ENCODE data around the gene PEX13. TPM values are rescaled to one million over a fixed set of nuclear protein-coding genes. Genes with fewer than 3 reads are reported as not detected.
"Not testable (repeated sequence)": the region's sequence is repeated elsewhere in the genome, so short reads cannot be mapped to it uniquely, and the experiment has no call there.

PEX13 gene
- total and polyA plus RNA-seq, 7 experiments from 2014 or later = 7.2 to 23.6 (median 15.8) TPM

- Mint-ChIP-seq H3K4me1 (peaks cover 0 to 7% (median 0%) of the 10 kb centered on the region in 7 donors), H3K27me3 (no peaks in the 10 kb centered on the region), H3K4me3 (no peak overlapping the region), H3K27ac (peak overlapping the region in 2 of 9 donors; percentile 38 to 74), H3K36me3 (peaks cover 3 to 25% (median 20%) of the 10 kb centered on the region in 5 donors), H3K9me3 (peaks cover 0 to 11% (median 0%) of the 10 kb centered on the region in 11 donors)
- Histone ChIP-seq H3K27me3 (ENCODE audit: control insufficient read depth in 2 of 2, insufficient read depth in 2 of 2, low read length in 2 of 2) (no peaks in the 10 kb centered on the region), H3K4me3 (ENCODE audit: low read length) (no peak overlapping the region), H3K4me1 (ENCODE audit: control insufficient read depth in 2 of 2, insufficient read depth in 2 of 2, low read length in 2 of 2) (no peaks in the 10 kb centered on the region), H3K36me3 (ENCODE audit: control insufficient read depth in 2 of 3, insufficient read depth in 3 of 3, low read length in 3 of 3) (no peaks in the 10 kb centered on the region), H3K27ac (ENCODE audit: low read depth, low read length) (no peak overlapping the region), H3K9me3 (ENCODE audit: control insufficient read depth in 2 of 3, low read length in 3 of 3) (no peaks in the 10 kb centered on the region)
- ATAC-seq = no peak
- POLR2A ChIA-PET = interaction anchor here (0.5 kb wide), 1 partner anchor 494 kb away, joined by 3 read pairs; no protein-coding TSS in a partner anchor
- no peak for DNase-seq
- CTCF ChIA-PET = interaction anchor here (1.4 kb wide), 1 partner anchor 194 kb away, joined by 4 read pairs; no protein-coding TSS in a partner anchor
- intact Hi-C loops (cut with micrococcal nuclease) = no loop called here
Measured at GRCh38 chr2:60987041-60987440, 30.5 kb upstream of the PEX13 start.

GRCh38 chr2:60987656-60988055 lies 29.9 kb upstream of the PEX13 start:
- H3K27me3 ChIP-seq (ENCODE audit: control insufficient read depth in 2 of 2, insufficient read depth in 2 of 2, low read length in 2 of 2); H3K36me3 ChIP-seq (ENCODE audit: control insufficient read depth in 2 of 3, insufficient read depth in 3 of 3, low read length in 3 of 3); H3K9me3 ChIP-seq (ENCODE audit: control insufficient read depth in 2 of 3, low read length in 3 of 3); H3K27ac ChIP-seq (ENCODE audit: low read depth, low read length); H3K4me3 Mint-ChIP-seq; H3K4me1 ChIP-seq (ENCODE audit: control insufficient read depth in 2 of 2, insufficient read depth in 2 of 2, low read length in 2 of 2); H3K4me1 Mint-ChIP-seq; H3K27ac Mint-ChIP-seq; CTCF ChIA-PET; intact Hi-C loops (cut with micrococcal nuclease); DNase-seq; H3K4me3 ChIP-seq (ENCODE audit: low read length); ATAC-seq; H3K27me3 Mint-ChIP-seq: not testable (repeated sequence)
- Mint-ChIP-seq H3K36me3 (peaks cover 3 to 28% (median 22%) of the 10 kb centered on the region in 5 donors), H3K9me3 (peaks cover 0 to 17% (median 0%) of the 10 kb centered on the region in 11 donors)
- POLR2A ChIA-PET = interaction anchor here (0.5 kb wide), 1 partner anchor 493 kb away, joined by 3 read pairs; no protein-coding TSS in a partner anchor

GRCh38 chr2:60989259-60989658 lies 28.3 kb upstream of the PEX13 start:
- intact Hi-C loops (cut with micrococcal nuclease) = no loop called here

GRCh38 chr2:60991644-60992043 lies 25.9 kb upstream of the PEX13 start:
- H3K4me1 ChIP-seq (ENCODE audit: control insufficient read depth in 2 of 2, insufficient read depth in 2 of 2, low read length in 2 of 2) = no peaks in the 10 kb centered on the region
- no peak overlapping the region for H3K4me3 ChIP-seq (ENCODE audit: low read length)
- H3K9me3 ChIP-seq (ENCODE audit: control insufficient read depth in 2 of 3, low read length in 3 of 3) = no peaks in the 10 kb centered on the region
- no peaks in the 10 kb centered on the region for H3K36me3 ChIP-seq (ENCODE audit: control insufficient read depth in 2 of 3, insufficient read depth in 3 of 3, low read length in 3 of 3)
- DNase-seq (no peak), ATAC-seq (no peak)
- H3K27ac ChIP-seq (ENCODE audit: low read depth, low read length) = no peak overlapping the region
- ChIA-PET CTCF (no interaction called here), POLR2A (interaction anchor here (1.3 kb wide), 1 partner anchor 165 kb away, joined by 3 read pairs; no protein-coding TSS in a partner anchor)
- Mint-ChIP-seq H3K27ac (no peak overlapping the region), H3K27me3 (no peaks in the 10 kb centered on the region), H3K36me3 (peaks cover 3 to 28% (median 24%) of the 10 kb centered on the region in 5 donors), H3K9me3 (peaks cover 0 to 19% (median 0%) of the 10 kb centered on the region in 11 donors), H3K4me3 (no peak overlapping the region), H3K4me1 (peaks cover 5 to 13% (median 7%) of the 10 kb centered on the region in 7 donors)
- no peaks in the 10 kb centered on the region for H3K27me3 ChIP-seq (ENCODE audit: control insufficient read depth in 2 of 2, insufficient read depth in 2 of 2, low read length in 2 of 2)
- intact Hi-C loops (cut with micrococcal nuclease) = no loop called here

More at GRCh38 chr2:60989259-60989658, 28.3 kb upstream of the PEX13 start:
- Mint-ChIP-seq H3K4me1 (peaks cover 5 to 13% (median 7%) of the 10 kb centered on the region in 7 donors), H3K4me3 (no peak overlapping the region), H3K27me3 (no peaks in the 10 kb centered on the region), H3K36me3 (peaks cover 3 to 29% (median 24%) of the 10 kb centered on the region in 5 donors), H3K9me3 (peaks cover 0 to 19% (median 0%) of the 10 kb centered on the region in 11 donors), H3K27ac (no peak overlapping the region)
- POLR2A ChIA-PET = no interaction called here
- Histone ChIP-seq H3K9me3 (ENCODE audit: control insufficient read depth in 2 of 3, low read length in 3 of 3) (no peaks in the 10 kb centered on the region), H3K4me1 (ENCODE audit: control insufficient read depth in 2 of 2, insufficient read depth in 2 of 2, low read length in 2 of 2) (no peaks in the 10 kb centered on the region), H3K4me3 (ENCODE audit: low read length) (no peak overlapping the region), H3K27ac (ENCODE audit: low read depth, low read length) (no peak overlapping the region), H3K27me3 (ENCODE audit: control insufficient read depth in 2 of 2, insufficient read depth in 2 of 2, low read length in 2 of 2) (no peaks in the 10 kb centered on the region), H3K36me3 (ENCODE audit: control insufficient read depth in 2 of 3, insufficient read depth in 3 of 3, low read length in 3 of 3) (no peaks in the 10 kb centered on the region)
- DNase-seq = no peak
- CTCF ChIA-PET = no interaction called here
- ATAC-seq = no peak

GRCh38 chr2:60992985-60993392 lies 24.5 kb upstream of the PEX13 start:
- H3K36me3 Mint-ChIP-seq = peaks cover 0 to 25% (median 19%) of the 10 kb centered on the region in 5 donors
- Histone ChIP-seq H3K4me3 (ENCODE audit: low read length) (peak overlapping the region; percentile 16), H3K27me3 (ENCODE audit: control insufficient read depth in 2 of 2, insufficient read depth in 2 of 2, low read length in 2 of 2) (no peaks in the 10 kb centered on the region), H3K36me3 (ENCODE audit: control insufficient read depth in 2 of 3, insufficient read depth in 3 of 3, low read length in 3 of 3) (no peaks in the 10 kb centered on the region), H3K9me3 (ENCODE audit: control insufficient read depth in 2 of 3, low read length in 3 of 3) (no peaks in the 10 kb centered on the region), H3K4me1 (ENCODE audit: control insufficient read depth in 2 of 2, insufficient read depth in 2 of 2, low read length in 2 of 2) (no peaks in the 10 kb centered on the region), H3K27ac (ENCODE audit: low read depth, low read length) (no peak overlapping the region)
- no peaks in the 10 kb centered on the region for H3K27me3 Mint-ChIP-seq
- H3K4me3 Mint-ChIP-seq = peak overlapping the region in 8 of 10 donors; percentile 11 to 59 (median 25)
- H3K4me1 Mint-ChIP-seq = peaks cover 5 to 9% (median 6%) of the 10 kb centered on the region in 7 donors
- CTCF ChIA-PET = interaction anchor here (0.7 kb wide), 1 partner anchor 12 kb away, joined by 6 read pairs; no protein-coding TSS in a partner anchor
- POLR2A ChIA-PET = interaction anchor here (0.6 kb wide), 1 partner anchor 11 kb away, joined by 3 read pairs; no protein-coding TSS in a partner anchor
- peaks cover 0 to 19% (median 0%) of the 10 kb centered on the region in 11 donors for H3K9me3 Mint-ChIP-seq
- DNase-seq (peak in 3 of 9 donors; percentile 2 to 19 (median 14)), ATAC-seq (peak; percentile 97)
- intact Hi-C loops (cut with micrococcal nuclease) = no loop called here
- H3K27ac Mint-ChIP-seq = peak overlapping the region in 6 of 9 donors; percentile 38 to 76 (median 66)

- POLR2A ChIA-PET = no interaction called here
- ATAC-seq = no peak
- peaks cover 5 to 9% (median 6%) of the 10 kb centered on the region in 7 donors for H3K4me1 Mint-ChIP-seq
- Histone ChIP-seq H3K4me1 (ENCODE audit: control insufficient read depth in 2 of 2, insufficient read depth in 2 of 2, low read length in 2 of 2) (no peaks in the 10 kb centered on the region), H3K27ac (ENCODE audit: low read depth, low read length) (no peak overlapping the region), H3K36me3 (ENCODE audit: control insufficient read depth in 2 of 3, insufficient read depth in 3 of 3, low read length in 3 of 3) (no peaks in the 10 kb centered on the region), H3K4me3 (ENCODE audit: low read length) (no peak overlapping the region), H3K9me3 (ENCODE audit: control insufficient read depth in 2 of 3, low read length in 3 of 3) (no peaks in the 10 kb centered on the region), H3K27me3 (ENCODE audit: control insufficient read depth in 2 of 2, insufficient read depth in 2 of 2, low read length in 2 of 2) (no peaks in the 10 kb centered on the region)
- CTCF ChIA-PET = no interaction called here
- no peaks in the 10 kb centered on the region for H3K27me3 Mint-ChIP-seq
- intact Hi-C loops (cut with micrococcal nuclease) = no loop called here
- H3K4me3 Mint-ChIP-seq = no peak overlapping the region
- H3K36me3 Mint-ChIP-seq = peaks cover 0 to 25% (median 19%) of the 10 kb centered on the region in 5 donors
- peak overlapping the region in 2 of 9 donors; percentile 22 to 31 for H3K27ac Mint-ChIP-seq
- no peak for DNase-seq
- peaks cover 0 to 19% (median 0%) of the 10 kb centered on the region in 11 donors for H3K9me3 Mint-ChIP-seq
Measured at GRCh38 chr2:60994131-60994530, 23.4 kb upstream of the PEX13 start.
